K562 (cell line): ENCODE results near the gene GJB4.

Source experiments
- CBX2 ChIP-seq: fragments of 200-600 bp; sonication (generic); IDR thresholded peaks from one replicate; pipeline ENCODE4 v1.6.1; 2012; ENCODE audit warnings: mild to moderate bottlenecking, low read length, inconsistent platforms; ENCODE audit not compliant: insufficient read depth, poor library complexity, severe bottlenecking
- CHCHD3 ChIP-seq: fragments of 250-450 bp; sonication (Bioruptor Pico); IDR thresholded peaks from 2 replicates; pipeline ENCODE4 v2.1.2; 2022; ENCODE audit warnings: mild to moderate bottlenecking
- E2F6 ChIP-seq, 2 experiments: IDR thresholded peaks; 2 replicates each; pipeline ENCODE4 v1.6.1; 2011; ENCODE audit warnings: borderline replicate concordance in 1 of 2, control low read depth in 1 of 2, low read depth in 1 of 2, low read length in 1 of 2, mild to moderate bottlenecking in 1 of 2, mixed read lengths in 1 of 2, moderate library complexity in 1 of 2; ENCODE audit not compliant: insufficient read depth in 1 of 2, insufficient read length in 1 of 2, poor library complexity in 1 of 2, severe bottlenecking in 1 of 2; ENCODE audit errors: extremely low read depth in 1 of 2
- ESRRA ChIP-seq: fragments of 450-650 bp; IDR thresholded peaks from 2 replicates; pipeline ENCODE4 v1.6.1; 2014; ENCODE audit warnings: low read depth, mild to moderate bottlenecking, moderate library complexity, borderline replicate concordance
- MLX ChIP-seq, 2 experiments: fragments of 450-650 bp in 1 of 2; sonication (generic) in 1 of 2; formaldehyde crosslinking; conservative IDR thresholded peaks; 2 replicates each; pipeline versions ENCODE4 v1.4.0 to v1.8.1; 2020 to 2022; ENCODE audit warnings: mild to moderate bottlenecking in 1 of 2, missing genetic modification reagents in 1 of 2
- NR1H2 ChIP-seq: sonication (generic); formaldehyde crosslinking; IDR thresholded peaks from 2 replicates; pipeline ENCODE4 v1.4.0; 2020; ENCODE audit warnings: mild to moderate bottlenecking, missing genetic modification reagents
- POLR2A ChIP-seq: fragments of 450-650 bp; conservative IDR thresholded peaks from 2 replicates; pipeline ENCODE4 v1.6.1; 2016
- POLR2AphosphoS5 ChIP-seq: IDR thresholded peaks from 2 replicates; pipeline ENCODE4 v1.6.1; 2011; ENCODE audit warnings: mild to moderate bottlenecking, low read depth, low read length, moderate library complexity; ENCODE audit not compliant: control insufficient read depth, insufficient read depth
- TBP ChIP-seq: optimal IDR thresholded peaks from 2 replicates; pipeline ENCODE3; 2011; ENCODE audit warnings: low read depth, low read length, improper control_type of control experiment
- ZBTB7A ChIP-seq: IDR thresholded peaks from 2 replicates; pipeline ENCODE4 v1.6.1; 2011; ENCODE audit warnings: low read depth, mild to moderate bottlenecking, low read length, moderate library complexity, borderline replicate concordance; ENCODE audit not compliant: control insufficient read depth
- TF ChIP-seq, protein P1 (sequence below): fragments of 250-450 bp; sonication (Bioruptor Pico); IDR thresholded peaks from 2 replicates; pipeline ENCODE4 v1.8.0; 2022; ENCODE audit warnings: moderate library complexity, mild to moderate bottlenecking, inconsistent platforms
- TF ChIP-seq, protein P2 (sequence below), 3 experiments: IDR thresholded peaks in 2 of 3; conservative IDR thresholded peaks in 1 of 3; 2 replicates each; pipeline ENCODE4 v1.5.1; 2011 to 2012; ENCODE audit warnings: low read length in 3 of 3, mild to moderate bottlenecking in 3 of 3, control low read depth in 2 of 3, improper control_type of control experiment in 1 of 3, inconsistent platforms in 1 of 3, low read depth in 1 of 3, mixed read lengths in 1 of 3, moderate library complexity in 1 of 3; ENCODE audit not compliant: insufficient read depth in 2 of 3

- TF ChIP-seq POLR2A = no peak
- TF ChIP-seq CBX2 = no peak
- TF ChIP-seq, protein P1, sequence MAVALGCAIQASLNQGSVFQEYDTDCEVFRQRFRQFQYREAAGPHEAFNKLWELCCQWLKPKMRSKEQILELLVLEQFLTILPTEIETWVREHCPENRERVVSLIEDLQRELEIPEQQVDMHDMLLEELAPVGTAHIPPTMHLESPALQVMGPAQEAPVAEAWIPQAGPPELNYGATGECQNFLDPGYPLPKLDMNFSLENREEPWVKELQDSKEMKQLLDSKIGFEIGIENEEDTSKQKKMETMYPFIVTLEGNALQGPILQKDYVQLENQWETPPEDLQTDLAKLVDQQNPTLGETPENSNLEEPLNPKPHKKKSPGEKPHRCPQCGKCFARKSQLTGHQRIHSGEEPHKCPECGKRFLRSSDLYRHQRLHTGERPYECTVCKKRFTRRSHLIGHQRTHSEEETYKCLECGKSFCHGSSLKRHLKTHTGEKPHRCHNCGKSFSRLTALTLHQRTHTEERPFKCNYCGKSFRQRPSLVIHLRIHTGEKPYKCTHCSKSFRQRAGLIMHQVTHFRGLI (CRISPR knock-in tag) = no peak
- TF ChIP-seq MLX (CRISPR knock-in tag; conservative IDR thresholded peaks at IDR 0.05) = no peak
- no peak for TF ChIP-seq ZBTB7A
- TF ChIP-seq, protein P2, sequence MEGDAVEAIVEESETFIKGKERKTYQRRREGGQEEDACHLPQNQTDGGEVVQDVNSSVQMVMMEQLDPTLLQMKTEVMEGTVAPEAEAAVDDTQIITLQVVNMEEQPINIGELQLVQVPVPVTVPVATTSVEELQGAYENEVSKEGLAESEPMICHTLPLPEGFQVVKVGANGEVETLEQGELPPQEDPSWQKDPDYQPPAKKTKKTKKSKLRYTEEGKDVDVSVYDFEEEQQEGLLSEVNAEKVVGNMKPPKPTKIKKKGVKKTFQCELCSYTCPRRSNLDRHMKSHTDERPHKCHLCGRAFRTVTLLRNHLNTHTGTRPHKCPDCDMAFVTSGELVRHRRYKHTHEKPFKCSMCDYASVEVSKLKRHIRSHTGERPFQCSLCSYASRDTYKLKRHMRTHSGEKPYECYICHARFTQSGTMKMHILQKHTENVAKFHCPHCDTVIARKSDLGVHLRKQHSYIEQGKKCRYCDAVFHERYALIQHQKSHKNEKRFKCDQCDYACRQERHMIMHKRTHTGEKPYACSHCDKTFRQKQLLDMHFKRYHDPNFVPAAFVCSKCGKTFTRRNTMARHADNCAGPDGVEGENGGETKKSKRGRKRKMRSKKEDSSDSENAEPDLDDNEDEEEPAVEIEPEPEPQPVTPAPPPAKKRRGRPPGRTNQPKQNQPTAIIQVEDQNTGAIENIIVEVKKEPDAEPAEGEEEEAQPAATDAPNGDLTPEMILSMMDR (IDR thresholded peaks at IDR 0.05 in 2 of 3, conservative IDR thresholded peaks at IDR 0.05 in 1 of 3; ENCODE audit: insufficient read depth in 2 of 3, low read depth in 1 of 3, low read length in 3 of 3) = no peak
- TF ChIP-seq POLR2AphosphoS5 = no peak
- TF ChIP-seq CHCHD3 (CRISPR knock-in tag) = no peak
- TF ChIP-seq NR1H2 (CRISPR knock-in tag) = no peak
- no peak for TF ChIP-seq TBP
- peak; percentile 60 to 79 for TF ChIP-seq E2F6 (IDR thresholded peaks at IDR 0.05; ENCODE audit: borderline replicate concordance in 1 of 2, extremely low read depth in 1 of 2, insufficient read depth in 1 of 2, insufficient read length in 1 of 2, low read depth in 1 of 2, low read length in 1 of 2, poor library complexity in 1 of 2, severe bottlenecking in 1 of 2)
- TF ChIP-seq ESRRA = no peak
Observed at GRCh38 chr1:34761176-34761761, 1.7 kb downstream of the GJB4 start.
